Trophoblast cell (in vitro differentiated cells and primary cell): Measurements from ENCODE around the gene A1BG. TPM values are rescaled to one million over a fixed set of nuclear protein-coding genes. Genes with fewer than 3 reads are reported as not detected.

Experiments
- DNase-seq, 2 donors: peaks; one replicate each; pipeline ENCODE4 v3.0.0-alpha.2; 2016
- H2AFZ ChIP-seq: 2 replicates; pipeline ENCODE4 v1.6.1; 2013; ENCODE audit warnings: low read length, moderate library complexity, mild to moderate bottlenecking; ENCODE audit not compliant: insufficient read depth, poor library complexity
- H2AK5ac ChIP-seq: 2 replicates; pipeline ENCODE4 v1.6.1; 2013; ENCODE audit warnings: mild to moderate bottlenecking, low read length
- H2BK120ac ChIP-seq: 2 replicates; pipeline ENCODE4 v1.6.1; 2013; ENCODE audit warnings: low read length, mild to moderate bottlenecking, moderate library complexity; ENCODE audit not compliant: insufficient read depth, poor library complexity
- H2BK12ac ChIP-seq: 2 replicates; pipeline ENCODE4 v1.6.1; 2013; ENCODE audit warnings: mild to moderate bottlenecking, low read length, moderate library complexity
- H2BK5ac ChIP-seq: 2 replicates; pipeline ENCODE4 v1.6.1; 2013; ENCODE audit warnings: low read length, low read depth, moderate library complexity, mild to moderate bottlenecking; ENCODE audit not compliant: poor library complexity
- H3K14ac ChIP-seq: 2 replicates; pipeline ENCODE4 v1.6.1; 2013; ENCODE audit warnings: mild to moderate bottlenecking, low read length
- H3K18ac ChIP-seq: 2 replicates; pipeline ENCODE4 v1.6.1; 2013; ENCODE audit warnings: mild to moderate bottlenecking, low read length
- H3K23ac ChIP-seq: 2 replicates; pipeline ENCODE4 v1.6.1; 2013; ENCODE audit warnings: low read length
- H3K27ac ChIP-seq: 2 replicates; pipeline ENCODE4 v1.5.1; 2013; ENCODE audit warnings: low read depth, mild to moderate bottlenecking, inconsistent platforms, low read length, moderate library complexity
- H3K27me3 ChIP-seq: 2 replicates; pipeline ENCODE4 v1.6.1; 2013; ENCODE audit warnings: inconsistent platforms, mild to moderate bottlenecking, low read length, moderate library complexity; ENCODE audit not compliant: insufficient read depth
- H3K36me3 ChIP-seq, 2 experiments: 1 replicate in 1 of 2; 2 replicates in 1 of 2; pipeline ENCODE4 v1.6.1; 2013; ENCODE audit warnings: low read length in 2 of 2, mild to moderate bottlenecking in 2 of 2, moderate library complexity in 1 of 2; ENCODE audit not compliant: insufficient read depth in 2 of 2, control insufficient read depth in 1 of 2
- H3K4ac ChIP-seq: 2 replicates; pipeline ENCODE4 v1.6.1; 2013; ENCODE audit warnings: low read depth, mild to moderate bottlenecking, low read length, moderate library complexity
- H3K4me1 ChIP-seq, 2 experiments: 1 replicate in 1 of 2; 2 replicates in 1 of 2; pipeline ENCODE4 v1.6.1; 2013; ENCODE audit warnings: low read length in 2 of 2, mild to moderate bottlenecking in 2 of 2, moderate library complexity in 1 of 2; ENCODE audit not compliant: insufficient read depth in 2 of 2, control insufficient read depth in 1 of 2
- H3K4me2 ChIP-seq: 2 replicates; pipeline ENCODE4 v1.6.1; 2013; ENCODE audit warnings: inconsistent platforms, mild to moderate bottlenecking, low read length, moderate library complexity
- H3K4me3 ChIP-seq: 2 replicates; pipeline ENCODE4 v1.5.1; 2013; ENCODE audit warnings: mild to moderate bottlenecking, low read depth, low read length, inconsistent platforms
- H3K79me1 ChIP-seq: one replicate; pipeline ENCODE4 v1.6.1; 2013; ENCODE audit warnings: low read length
- H3K79me2 ChIP-seq: 2 replicates; pipeline ENCODE4 v1.6.1; 2013; ENCODE audit warnings: low read length, mild to moderate bottlenecking; ENCODE audit not compliant: control insufficient read depth, insufficient read depth, poor library complexity
- H3K9ac ChIP-seq: 2 replicates; pipeline ENCODE4 v1.6.1; 2013; ENCODE audit warnings: mild to moderate bottlenecking, low read length
- H3K9me3 ChIP-seq: 2 replicates; pipeline ENCODE4 v1.6.1; 2013; ENCODE audit warnings: low read depth, mild to moderate bottlenecking, control low read depth, inconsistent platforms, low read length; ENCODE audit not compliant: insufficient read depth
- H4K12ac ChIP-seq: 2 replicates; pipeline ENCODE4 v1.6.1; 2013; ENCODE audit warnings: low read depth, mild to moderate bottlenecking, low read length, moderate library complexity
- H4K8ac ChIP-seq: 2 replicates; pipeline ENCODE4 v1.6.1; 2013; ENCODE audit warnings: low read depth, mild to moderate bottlenecking, low read length, moderate library complexity
- H4K91ac ChIP-seq: one replicate; pipeline ENCODE4 v1.6.1; 2013; ENCODE audit warnings: low read depth, mild to moderate bottlenecking, low read length, moderate library complexity
- WGBS: extraction: QIAGEN DNeasy Blood & Tissue Kit; methylation state at CpG from one replicate; pipeline ENCODE4 v1.1.7; 2013; ENCODE audit warnings: missing lambda C conversion rate; ENCODE audit not compliant: insufficient read length, insufficient coverage; ENCODE audit errors: extremely low coverage; 5-methylcytosine and 5-hydroxymethylcytosine counted together
- polyA plus RNA-seq: library from polyadenylated mRNA; stranded (reverse); fragments of 200-250 nt; gene quantifications from 2 replicates; pipeline ENCODE4 v1.2.3, GENCODE V29; 2013

The A1BG gene
- 5.4 and 6.9 TPM in 2 replicates for polyA plus RNA-seq

GRCh38 chr19:58352760-58353671 lies at the start of gene A1BG:
TSS of gene A1BG (minus strand) at chr19:58353492. CDS start at chr19:58353437, 55 bp downstream.
- H4K8ac ChIP-seq: no peak within 1 kb of the TSS
- H3K79me1 ChIP-seq: no peaks in the 10 kb centered on the region
- H4K91ac ChIP-seq: no peak within 1 kb of the TSS
- H3K4ac ChIP-seq: no peak within 1 kb of the TSS
- H2BK120ac ChIP-seq: no peak within 1 kb of the TSS
- no peaks in the 10 kb centered on the region for H3K4me1 ChIP-seq
- no peak within 1 kb of the TSS for H2BK5ac ChIP-seq
- H3K9ac ChIP-seq: no peak within 1 kb of the TSS
- no peak within 1 kb of the TSS for H3K27ac ChIP-seq
- no peaks in the 10 kb centered on the region for H3K36me3 ChIP-seq
- WGBS: no CpG with 5 or more reads among the region's 26 CpGs
- H3K27me3 ChIP-seq: no peaks in the 10 kb centered on the region
- H2BK12ac ChIP-seq: no peak within 1 kb of the TSS
- no peaks in the 10 kb centered on the region for H3K79me2 ChIP-seq
- H3K9me3 ChIP-seq: peaks cover 2% of the 10 kb centered on the region
- no peak within 1 kb of the TSS for H3K23ac ChIP-seq
- no peak within 1 kb of the TSS for H3K4me2 ChIP-seq
- no peak within 1 kb of the TSS for H3K4me3 ChIP-seq
- no peak within 1 kb of the TSS for H3K14ac ChIP-seq
- no peak within 1 kb of the TSS for H4K12ac ChIP-seq
- no peak within 1 kb of the TSS for H2AFZ ChIP-seq
- DNase-seq: no peak
- no peak within 1 kb of the TSS for H3K18ac ChIP-seq
- H2AK5ac ChIP-seq: no peak within 1 kb of the TSS

- peak overlapping the region; percentile 50 for H4K8ac ChIP-seq
- no peak overlapping the region for H3K9ac ChIP-seq
- H4K91ac ChIP-seq: no peak overlapping the region
- H4K12ac ChIP-seq: no peak overlapping the region
- peak overlapping the region; percentile 73 for H2AK5ac ChIP-seq
- H3K4me1 ChIP-seq: peaks cover 9 to 11% of the 10 kb centered on the region in 2 experiments
- no peak overlapping the region for H3K27ac ChIP-seq
- no peak overlapping the region for H3K18ac ChIP-seq
- no peak overlapping the region for H2BK5ac ChIP-seq
- H3K36me3 ChIP-seq: peaks cover 0 to 3% of the 10 kb centered on the region in 2 experiments
- peak overlapping the region; percentile 22 for H2BK12ac ChIP-seq
- peak overlapping the region; percentile 19 for H3K4me3 ChIP-seq
- DNase-seq: no peak
- H3K79me2 ChIP-seq: no peaks in the 10 kb centered on the region
- H2BK120ac ChIP-seq: no peak overlapping the region
- H3K4ac ChIP-seq: peak overlapping the region; percentile 50
- no peak overlapping the region for H3K14ac ChIP-seq
- H2AFZ ChIP-seq: no peak overlapping the region
- H3K9me3 ChIP-seq: peaks cover 2% of the 10 kb centered on the region
- no CpG with 5 or more reads among the region's 23 CpGs for WGBS
- peak overlapping the region; percentile 66 for H3K4me2 ChIP-seq
- H3K27me3 ChIP-seq: peaks cover 4% of the 10 kb centered on the region
- H3K79me1 ChIP-seq: peaks cover 6% of the 10 kb centered on the region
- no peak overlapping the region for H3K23ac ChIP-seq
Observed at GRCh38 chr19:58401840-58402421, 48.6 kb upstream of the A1BG start.

GRCh38 chr19:58400916-58401839 lies 47.9 kb upstream of the A1BG start:
- H4K91ac ChIP-seq: peak overlapping the region; percentile 47
- no peak overlapping the region for H3K23ac ChIP-seq
- H2BK120ac ChIP-seq: peak overlapping the region; percentile 20
- H2AFZ ChIP-seq: peak overlapping the region; percentile 66
- peak overlapping the region; percentile 31 for H2BK12ac ChIP-seq
- H3K27me3 ChIP-seq: peaks cover 11% of the 10 kb centered on the region
- peaks cover under 1% of the 10 kb centered on the region for H3K79me2 ChIP-seq
- H3K79me1 ChIP-seq: peaks cover 7% of the 10 kb centered on the region
- no peaks in the 10 kb centered on the region for H3K9me3 ChIP-seq
- H3K36me3 ChIP-seq: peaks cover 0 to 3% of the 10 kb centered on the region in 2 experiments
- H3K9ac ChIP-seq: peak overlapping the region; percentile 14
- no CpG with 5 or more reads among the region's 80 CpGs for WGBS
- peak overlapping the region; percentile 54 for H3K14ac ChIP-seq
- peak overlapping the region; percentile 74 for H3K4me3 ChIP-seq
- H2AK5ac ChIP-seq: peak overlapping the region; percentile 25
- H3K27ac ChIP-seq: peak overlapping the region; percentile 23
- H2BK5ac ChIP-seq: peak overlapping the region; percentile 29
- peak; percentile 100 for DNase-seq
- peak overlapping the region; percentile 19 for H3K18ac ChIP-seq
- H3K4ac ChIP-seq: no peak overlapping the region
- H4K8ac ChIP-seq: peak overlapping the region; percentile 68
- H4K12ac ChIP-seq: peak overlapping the region; percentile 1
- peaks cover 12 to 17% of the 10 kb centered on the region in 2 experiments for H3K4me1 ChIP-seq
- H3K4me2 ChIP-seq: peak overlapping the region; percentile 61
